Upper lobe of left lung (tissue), 4 donors: ENCODE data around the gene LPAR5.

ENCODE experiments used
- CTCF ChIP-seq, 6 experiments: fragments of 450-650 bp in 4 of 6; fragments of 200-600 bp in 2 of 6; sonication (generic) in 2 of 6; IDR thresholded peaks; one replicate each; pipeline ENCODE4 v1.5.1; 2016 to 2019; ENCODE audit warnings: antibody characterized with exemption in 6 of 6
- EP300 ChIP-seq, 4 donors: sonication (generic); formaldehyde crosslinking; IDR thresholded peaks; one replicate each; pipeline ENCODE4 v1.5.1; 2017; ENCODE audit warnings: antibody characterized with exemption in 4 of 4, control low read depth in 2 of 4
- POLR2A ChIP-seq, 4 donors: fragments of 450-650 bp; IDR thresholded peaks; one replicate each; pipeline ENCODE4 v1.5.1; 2016 to 2017; ENCODE audit warnings: antibody characterized with exemption in 4 of 4, mild to moderate bottlenecking in 2 of 4

DNA sequence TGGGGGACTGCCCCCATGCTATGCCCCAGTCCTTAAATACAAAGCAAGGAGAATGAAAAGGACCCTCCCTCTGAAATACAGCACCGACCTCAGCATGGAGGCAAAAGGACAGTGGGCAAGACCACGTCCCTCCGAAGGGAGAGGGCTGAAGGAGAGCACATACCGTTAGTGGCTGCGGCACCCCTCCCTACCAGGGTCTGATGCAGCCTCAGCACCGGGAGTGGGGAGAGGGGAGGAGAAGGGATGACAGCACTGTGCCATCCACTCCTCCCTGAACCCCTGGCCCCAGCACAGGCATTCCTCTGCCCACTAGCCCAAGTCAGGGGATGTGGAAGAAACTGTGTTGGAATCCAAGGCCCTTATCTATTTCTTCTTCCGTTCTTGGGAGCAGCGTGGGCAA, 15.1 kb upstream of the LPAR5 start:
- TF ChIP-seq CTCF (IDR thresholded peaks at IDR 0.05), result no peak
- no peak for TF ChIP-seq POLR2A (IDR thresholded peaks at IDR 0.05)
- no peak for TF ChIP-seq EP300 (IDR thresholded peaks at IDR 0.05)
